HG02610 (cell line): Measurements from ENCODE around the gene CBX3.
A peak's percentile ranks its signal among the peaks of the same experiment; 100 is the strongest.
"Not testable (repeated sequence)": the region's sequence is repeated elsewhere in the genome, so short reads cannot be mapped to it uniquely, and the experiment has no call there.

Experiments
- ATAC-seq: cut with Tn5 transposase; IDR thresholded peaks from one replicate; pipeline ENCODE4 v1.9.1; 2021; ENCODE audit warnings: mild to moderate bottlenecking, moderate library complexity; ENCODE audit not compliant: unreplicated experiment

CBX3 gene

GRCh38 chr7:26200444-26201246 lies 900 bp upstream of the CBX3 start, which contains the start of gene HNRNPA2B1:
HNRNPA2B1 (minus strand) TSS chr7:26200746; CDS start chr7:26200577, 169 bp downstream.
- ATAC-seq, result peak; percentile 55

GRCh38 chr7:26202019-26202990 lies 760 bp downstream of the CBX3 start:
- ATAC-seq, result no peak

GRCh38 chr7:26203016-26203415 lies 1.5 kb downstream of the CBX3 start:
- no peak for ATAC-seq

GRCh38 chr7:26208040-26208439 lies 6.5 kb downstream of the CBX3 start:
- ATAC-seq, result no peak

- no peak for ATAC-seq
Observed at GRCh38 chr7:26212921-26213718, 11.6 kb downstream of the CBX3 start.

GRCh38 chr7:26213807-26214515 lies 12.4 kb downstream of the CBX3 start:
- no peak for ATAC-seq

GRCh38 chr7:26216049-26216448 lies 14.5 kb downstream of the CBX3 start:
- no peak for ATAC-seq

GRCh38 chr7:26224359-26224758 lies 22.8 kb downstream of the CBX3 start:
- ATAC-seq, result no peak

GRCh38 chr7:26227987-26228386 lies 26.4 kb downstream of the CBX3 start:
- ATAC-seq, result no peak

- ATAC-seq, result no peak
Observed at GRCh38 chr7:26233902-26234511, 32.5 kb downstream of the CBX3 start.

- ATAC-seq, result no peak
Observed at GRCh38 chr7:26237035-26237807, 35.7 kb downstream of the CBX3 start.

- no peak for ATAC-seq
Observed at GRCh38 chr7:26238032-26238431, 36.5 kb downstream of the CBX3 start.

- no peak for ATAC-seq
Observed at GRCh38 chr7:26245150-26245549, 43.6 kb downstream of the CBX3 start.

- ATAC-seq, result no peak
Observed at GRCh38 chr7:26250239-26250638, 48.7 kb downstream of the CBX3 start.

GRCh38 chr7:26261866-26262265 lies 60.3 kb downstream of the CBX3 start:
- not testable (repeated sequence) for ATAC-seq
